Measurements from ENCODE around the gene LGALS12.

LGALS12 gene

DNA sequence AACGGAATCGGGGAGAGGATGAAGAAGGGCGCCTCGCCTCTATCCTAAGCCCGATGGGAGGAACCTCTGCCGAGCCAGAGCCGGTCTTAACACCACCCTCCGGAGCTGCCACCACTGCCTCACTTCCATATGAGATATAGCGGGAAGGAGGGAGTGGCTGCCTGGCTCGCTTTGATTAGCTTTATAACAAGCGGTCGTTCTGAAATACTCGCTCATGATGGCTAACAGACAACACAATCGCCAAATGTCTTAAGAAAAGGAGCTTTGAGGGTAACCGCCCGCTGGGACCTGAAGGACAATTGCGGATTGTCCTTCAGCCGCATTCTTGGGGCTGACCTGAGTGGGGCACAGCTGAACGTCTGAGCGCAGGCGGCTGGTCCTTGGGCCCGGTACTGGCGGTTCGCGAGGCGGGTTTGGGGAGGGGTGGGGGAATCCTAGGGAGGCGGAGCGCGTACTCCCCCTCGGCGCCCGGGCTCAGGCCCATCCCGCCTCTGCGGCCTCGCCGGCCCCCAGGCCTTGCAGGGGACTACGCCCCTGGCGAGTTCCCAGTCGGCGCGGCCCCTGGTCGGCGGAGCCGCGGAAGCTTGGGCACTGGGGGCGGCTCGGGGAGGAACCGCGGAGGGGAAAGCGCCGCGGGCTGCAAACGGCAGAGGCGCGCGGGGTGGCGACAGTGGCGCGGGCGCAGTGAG is 15.2 kb upstream of the LGALS12 start, which contains the start of gene PLAAT5:
Gene PLAAT5, minus strand, starts transcription at position 617 of the 689 bp plus-strand sequence. Its CDS starts 133 bp downstream, at position 484.
- H3K27me3 ChIP-seq: peaks cover 40% of the 10 kb centered on the region
- H3K27ac ChIP-seq: peak within 1 kb of the TSS; percentile 5
- peak within 1 kb of the TSS; percentile 53 to 60 for H3K4me3 ChIP-seq (ENCODE audit: low read depth in 1 of 2, low read length in 1 of 2)
- peaks cover 19 to 25% of the 10 kb centered on the region in 2 experiments for H3K4me1 ChIP-seq (ENCODE audit: control insufficient read depth in 1 of 2, insufficient read depth in 1 of 2, low read depth in 1 of 2, low read length in 1 of 2)
- H3K36me3 ChIP-seq: no peaks in the 10 kb centered on the region
- H3K9me3 ChIP-seq: no peaks in the 10 kb centered on the region
- TF ChIP-seq, protein P1, sequence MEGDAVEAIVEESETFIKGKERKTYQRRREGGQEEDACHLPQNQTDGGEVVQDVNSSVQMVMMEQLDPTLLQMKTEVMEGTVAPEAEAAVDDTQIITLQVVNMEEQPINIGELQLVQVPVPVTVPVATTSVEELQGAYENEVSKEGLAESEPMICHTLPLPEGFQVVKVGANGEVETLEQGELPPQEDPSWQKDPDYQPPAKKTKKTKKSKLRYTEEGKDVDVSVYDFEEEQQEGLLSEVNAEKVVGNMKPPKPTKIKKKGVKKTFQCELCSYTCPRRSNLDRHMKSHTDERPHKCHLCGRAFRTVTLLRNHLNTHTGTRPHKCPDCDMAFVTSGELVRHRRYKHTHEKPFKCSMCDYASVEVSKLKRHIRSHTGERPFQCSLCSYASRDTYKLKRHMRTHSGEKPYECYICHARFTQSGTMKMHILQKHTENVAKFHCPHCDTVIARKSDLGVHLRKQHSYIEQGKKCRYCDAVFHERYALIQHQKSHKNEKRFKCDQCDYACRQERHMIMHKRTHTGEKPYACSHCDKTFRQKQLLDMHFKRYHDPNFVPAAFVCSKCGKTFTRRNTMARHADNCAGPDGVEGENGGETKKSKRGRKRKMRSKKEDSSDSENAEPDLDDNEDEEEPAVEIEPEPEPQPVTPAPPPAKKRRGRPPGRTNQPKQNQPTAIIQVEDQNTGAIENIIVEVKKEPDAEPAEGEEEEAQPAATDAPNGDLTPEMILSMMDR (IDR thresholded peaks at IDR 0.05): no peak

DNA sequence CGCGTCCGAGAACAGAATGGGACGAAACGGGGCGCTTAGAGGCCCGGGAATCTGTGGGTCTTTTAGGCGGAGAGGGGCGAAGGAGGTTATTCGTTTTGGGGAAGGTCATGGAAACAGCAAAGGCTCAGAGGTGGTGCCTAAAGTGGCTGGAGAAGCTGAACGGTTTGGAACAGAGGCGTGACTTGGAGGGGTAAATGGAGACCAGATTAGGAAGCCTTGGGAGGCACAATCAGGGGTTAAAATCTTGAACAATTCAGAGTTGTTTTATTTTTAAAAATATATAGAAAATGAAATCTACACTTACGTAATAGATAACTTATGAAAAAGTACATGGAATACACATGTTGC is 14.7 kb upstream of the LGALS12 start:
- Histone ChIP-seq H3K36me3 (no peaks in the 10 kb centered on the region), H3K27me3 (peaks cover 40% of the 10 kb centered on the region), H3K9me3 (no peaks in the 10 kb centered on the region), H3K4me1 (ENCODE audit: control insufficient read depth in 1 of 2, insufficient read depth in 1 of 2, low read depth in 1 of 2, low read length in 1 of 2) (peaks cover 19 to 25% of the 10 kb centered on the region in 2 experiments), H3K4me3 (ENCODE audit: low read depth in 1 of 2, low read length in 1 of 2) (peak overlapping the region; percentile 53 to 60), H3K27ac (no peak overlapping the region)
- TF ChIP-seq, protein P1 (IDR thresholded peaks at IDR 0.05): no peak

DNA sequence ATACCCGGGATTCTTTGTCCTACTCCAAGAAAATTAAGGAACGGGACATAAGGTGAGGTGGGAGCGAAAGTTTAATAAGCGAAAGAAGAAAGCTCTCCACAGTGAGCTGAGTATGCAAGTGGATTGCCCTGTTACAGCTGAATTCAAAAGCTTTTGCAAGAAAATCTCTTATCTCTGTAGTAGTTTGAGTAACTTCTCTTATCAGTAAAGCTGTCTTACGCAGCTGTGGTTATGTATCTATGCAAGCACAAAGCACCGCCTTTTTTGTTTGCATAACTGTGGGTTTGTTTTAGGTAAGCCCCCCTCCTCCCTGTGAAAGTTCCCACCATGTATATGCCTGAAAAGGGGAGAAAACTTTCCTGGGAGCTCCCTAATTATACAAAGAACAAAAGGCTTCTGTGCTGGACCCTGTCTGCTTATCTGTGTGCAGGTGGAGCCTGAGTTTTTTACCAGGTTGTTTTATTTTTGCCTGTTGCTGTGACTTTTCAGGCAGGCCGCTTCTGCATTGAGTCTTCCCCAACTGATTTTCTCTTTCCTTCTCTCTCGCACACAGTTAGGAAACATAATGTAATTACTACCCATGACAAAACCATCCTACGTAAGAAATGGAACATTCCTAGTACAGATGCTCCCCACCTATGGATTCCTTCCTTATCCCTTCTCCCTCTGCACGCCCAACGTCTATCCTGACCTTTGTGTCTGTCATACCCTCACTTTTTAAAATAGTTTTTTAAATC is 14.1 kb upstream of the LGALS12 start:
- TF ChIP-seq, protein P1 (IDR thresholded peaks at IDR 0.05): no peak
- Histone ChIP-seq H3K4me3 (ENCODE audit: low read depth in 1 of 2, low read length in 1 of 2) (peak overlapping the region; percentile 53 to 60), H3K36me3 (no peaks in the 10 kb centered on the region), H3K4me1 (ENCODE audit: control insufficient read depth in 1 of 2, insufficient read depth in 1 of 2, low read depth in 1 of 2, low read length in 1 of 2) (peaks cover 19 to 25% of the 10 kb centered on the region in 2 experiments), H3K9me3 (no peaks in the 10 kb centered on the region), H3K27me3 (peaks cover 34% of the 10 kb centered on the region), H3K27ac (peak overlapping the region; percentile 5)

DNA sequence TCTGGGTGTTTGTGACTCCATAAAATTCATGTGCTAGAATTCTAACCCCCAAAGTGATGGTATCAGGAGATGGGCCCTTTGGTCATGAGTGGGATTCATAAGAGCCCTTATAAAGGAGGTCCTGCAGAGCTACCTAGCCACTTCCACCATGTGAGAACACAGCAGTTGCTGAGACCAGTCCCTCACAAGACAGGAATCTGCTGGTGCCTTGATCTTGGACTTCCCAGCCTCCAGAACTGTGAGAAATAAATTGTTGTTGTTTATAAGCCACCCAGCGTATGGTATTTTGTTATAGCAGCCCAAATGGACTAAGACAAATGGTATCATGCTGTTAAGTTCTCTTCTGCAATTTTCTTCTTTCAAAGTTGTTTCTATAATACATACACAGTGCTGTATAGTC is 13.4 kb upstream of the LGALS12 start:
- Histone ChIP-seq H3K9me3 (no peaks in the 10 kb centered on the region), H3K4me1 (ENCODE audit: control insufficient read depth in 1 of 2, insufficient read depth in 1 of 2, low read depth in 1 of 2, low read length in 1 of 2) (peaks cover 19 to 25% of the 10 kb centered on the region in 2 experiments), H3K36me3 (no peaks in the 10 kb centered on the region), H3K27me3 (peaks cover 29% of the 10 kb centered on the region), H3K27ac (peak overlapping the region; percentile 5), H3K4me3 (ENCODE audit: low read depth in 1 of 2, low read length in 1 of 2) (no peak overlapping the region)
- TF ChIP-seq, protein P1 (IDR thresholded peaks at IDR 0.05): no peak

DNA sequence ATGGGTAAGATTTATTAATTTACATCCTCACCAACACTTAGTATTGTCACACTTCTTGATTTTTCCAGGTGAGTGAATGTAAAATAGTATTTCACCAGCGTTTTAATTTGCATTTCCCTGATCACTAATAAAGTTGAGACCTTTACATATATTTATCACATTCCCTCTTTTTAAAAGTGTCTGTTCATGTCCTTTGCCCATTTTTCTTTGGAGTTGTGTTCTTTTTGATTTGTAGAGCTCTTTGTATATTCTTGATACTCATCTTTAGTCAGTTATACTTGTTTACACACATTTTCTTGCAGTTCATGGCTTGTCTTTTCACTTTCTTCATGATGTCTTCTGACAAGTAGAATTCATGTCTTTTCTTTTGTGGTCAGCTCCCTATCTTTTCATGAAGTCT is 12.8 kb upstream of the LGALS12 start:
- Histone ChIP-seq H3K4me3 (ENCODE audit: low read depth in 1 of 2, low read length in 1 of 2) (no peak overlapping the region), H3K36me3 (no peaks in the 10 kb centered on the region), H3K27ac (no peak overlapping the region), H3K9me3 (no peaks in the 10 kb centered on the region), H3K4me1 (ENCODE audit: control insufficient read depth in 1 of 2, insufficient read depth in 1 of 2, low read depth in 1 of 2, low read length in 1 of 2) (peaks cover 19 to 25% of the 10 kb centered on the region in 2 experiments), H3K27me3 (peaks cover 25% of the 10 kb centered on the region)
- TF ChIP-seq, protein P1 (IDR thresholded peaks at IDR 0.05): no peak
